HepG2 (cell line): ENCODE data around the gene SHFL.

Source experiments
- CCAR2 ChIP-seq: fragments of 200-400 bp; formaldehyde crosslinking; optimal IDR thresholded peaks from 2 replicates; pipeline ENCODE3; 2018; ENCODE audit warnings: low read depth, mild to moderate bottlenecking, low read length, moderate library complexity
- SP2 ChIP-seq: sonication (generic); formaldehyde crosslinking; IDR thresholded peaks from 2 replicates; pipeline ENCODE4 v1.5.1; 2020; ENCODE audit warnings: mild to moderate bottlenecking, missing genetic modification reagents

GRCh38 chr19:10106100-10106936, 20.2 kb downstream of the SHFL start, which contains the start of gene PPAN:
- no peak for TF ChIP-seq CCAR2
- TF ChIP-seq SP2 (CRISPR knock-in tag) = peak; percentile 71
